GM10248 (cell line): ENCODE results near the gene HEBP2.

Experiments
- CTCF ChIA-PET: fragments of 300-600 bp; sonication (Branson Sonifier 250); formaldehyde crosslinking; extraction: SDS; loops from one replicate; lab custom pipeline; 2021; ENCODE audit warnings: antibody characterized with exemption; lab: Yijun Ruan, JAX
- POLR2A ChIA-PET: fragments of 350-650 bp; sonication (Branson Sonifier 250); formaldehyde crosslinking; extraction: SDS; loops from one replicate; lab custom pipeline; 2020; ENCODE audit warnings: antibody characterized with exemption; lab: Yijun Ruan, JAX
- DNase-seq: peaks from one replicate; pipeline ENCODE4 v3.0.0; 2012; ENCODE audit errors: extremely low spot score
- TF ChIP-seq, protein P1 (sequence below): IDR thresholded peaks from 2 replicates; pipeline ENCODE4 v1.5.1; 2012; ENCODE audit warnings: mild to moderate bottlenecking, low read depth; ENCODE audit errors: extremely low read depth, missing control alignments, control extremely low read depth

The HEBP2 gene

GRCh38 chr6:138402838-138403187, 1.2 kb upstream of the HEBP2 start:
- ChIA-PET POLR2A (no interaction called here), CTCF (interaction anchor here (0.6 to 3.3 kb wide), 9 partner anchors 9 to 287 kb away, joined by 3 to 29 read pairs (median 4); partner anchors contain the start of gene SMIM28)
- DNase-seq, result no peak
- TF ChIP-seq, protein P1, sequence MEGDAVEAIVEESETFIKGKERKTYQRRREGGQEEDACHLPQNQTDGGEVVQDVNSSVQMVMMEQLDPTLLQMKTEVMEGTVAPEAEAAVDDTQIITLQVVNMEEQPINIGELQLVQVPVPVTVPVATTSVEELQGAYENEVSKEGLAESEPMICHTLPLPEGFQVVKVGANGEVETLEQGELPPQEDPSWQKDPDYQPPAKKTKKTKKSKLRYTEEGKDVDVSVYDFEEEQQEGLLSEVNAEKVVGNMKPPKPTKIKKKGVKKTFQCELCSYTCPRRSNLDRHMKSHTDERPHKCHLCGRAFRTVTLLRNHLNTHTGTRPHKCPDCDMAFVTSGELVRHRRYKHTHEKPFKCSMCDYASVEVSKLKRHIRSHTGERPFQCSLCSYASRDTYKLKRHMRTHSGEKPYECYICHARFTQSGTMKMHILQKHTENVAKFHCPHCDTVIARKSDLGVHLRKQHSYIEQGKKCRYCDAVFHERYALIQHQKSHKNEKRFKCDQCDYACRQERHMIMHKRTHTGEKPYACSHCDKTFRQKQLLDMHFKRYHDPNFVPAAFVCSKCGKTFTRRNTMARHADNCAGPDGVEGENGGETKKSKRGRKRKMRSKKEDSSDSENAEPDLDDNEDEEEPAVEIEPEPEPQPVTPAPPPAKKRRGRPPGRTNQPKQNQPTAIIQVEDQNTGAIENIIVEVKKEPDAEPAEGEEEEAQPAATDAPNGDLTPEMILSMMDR, result no peak

GRCh38 chr6:138403324-138403800, 661 bp upstream of the HEBP2 start:
- ChIA-PET CTCF (interaction anchor here (0.6 to 3.3 kb wide), 13 partner anchors 8 to 287 kb away, joined by 3 to 29 read pairs (median 4); partner anchors contain the start of gene SMIM28), POLR2A (interaction anchor here (1.0 kb wide), 1 partner anchor 13 kb away, joined by 5 read pairs; no protein-coding TSS in a partner anchor)
- peak; percentile 60 for DNase-seq

GRCh38 chr6:138404666-138405337, 779 bp downstream of the HEBP2 start:
- DNase-seq, result no peak
- POLR2A ChIA-PET, result interaction anchor here (1.0 kb wide), 1 partner anchor 11 kb away, joined by 5 read pairs; no protein-coding TSS in a partner anchor
- TF ChIP-seq, protein P1, result no peak
- CTCF ChIA-PET, result interaction anchor here (0.6 to 3.3 kb wide), 16 partner anchors 10 to 288 kb away, joined by 3 to 29 read pairs (median 4); no protein-coding TSS in a partner anchor

More at GRCh38 chr6:138403324-138403800, 661 bp upstream of the HEBP2 start:
- TF ChIP-seq, protein P1, result peak; percentile 47

DNA sequence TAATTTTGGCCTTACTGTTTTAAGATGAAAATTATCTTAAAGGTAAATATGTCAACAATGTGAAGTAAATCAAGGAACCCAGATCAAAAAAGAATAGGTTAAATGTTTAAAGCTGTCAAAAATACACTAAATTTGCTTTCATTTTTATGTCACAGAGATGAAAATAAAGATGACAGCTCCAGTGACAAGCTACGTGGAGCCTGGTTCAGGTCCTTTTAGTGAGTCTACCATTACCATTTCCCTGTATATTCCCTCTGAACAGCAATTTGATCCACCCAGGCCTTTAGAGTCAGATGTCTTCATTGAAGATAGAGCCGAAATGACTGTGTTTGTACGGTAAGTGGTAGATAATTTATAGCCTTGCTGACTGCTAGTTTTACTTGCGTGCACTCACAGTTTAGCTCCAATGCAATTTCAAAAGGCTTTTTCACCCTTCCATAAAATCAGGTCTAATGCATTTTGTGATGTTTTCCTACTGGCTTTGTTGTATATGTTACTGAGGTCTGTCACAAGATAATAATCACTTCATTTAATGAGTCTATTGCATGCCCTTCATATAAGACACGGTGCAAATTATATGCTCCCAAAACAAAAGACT, 1.9 kb downstream of the HEBP2 start:
- POLR2A ChIA-PET, result no interaction called here
- CTCF ChIA-PET, result interaction anchor here (0.6 to 3.3 kb wide), 7 partner anchors 9 to 289 kb away, joined by 3 to 29 read pairs (median 4); no protein-coding TSS in a partner anchor
- no peak for DNase-seq
- TF ChIP-seq, protein P1, result no peak

GRCh38 chr6:138406443-138406842, 2.4 kb downstream of the HEBP2 start:
- CTCF ChIA-PET, result interaction anchor here (0.6 to 1.8 kb wide), 2 partner anchors 23 to 130 kb away, joined by 3 to 5 read pairs; no protein-coding TSS in a partner anchor
- TF ChIP-seq, protein P1, result no peak
- DNase-seq, result no peak
- POLR2A ChIA-PET, result no interaction called here

GRCh38 chr6:138410048-138410735, 6.2 kb downstream of the HEBP2 start:
- ChIA-PET POLR2A (interaction anchor here (0.7 kb wide), 1 partner anchor 1119 kb away, joined by 6 read pairs; no protein-coding TSS in a partner anchor), CTCF (no interaction called here)
- TF ChIP-seq, protein P1, result no peak
- DNase-seq, result no peak
